22Rv1 (cell line): ENCODE data around the gene TBC1D19.
A peak's percentile ranks its signal among the peaks of the same experiment; 100 is the strongest.
"Not testable (repeated sequence)": the region's sequence is repeated elsewhere in the genome, so short reads cannot be mapped to it uniquely, and the experiment has no call there.

Source experiments
- H3K27ac ChIP-seq: fragments of 450-650 bp; 2 replicates; pipeline ENCODE4 v1.5.1; 2017
- ZFX ChIP-seq: fragments of 450-650 bp; IDR thresholded peaks from 2 replicates; pipeline ENCODE4 v1.6.1; 2017; ENCODE audit warnings: antibody characterized with exemption, borderline replicate concordance
- TF ChIP-seq, protein P1 (sequence below): fragments of 450-650 bp; IDR thresholded peaks from 2 replicates; pipeline ENCODE4 v1.5.1; 2017; ENCODE audit warnings: mild to moderate bottlenecking

The TBC1D19 gene, protein sequence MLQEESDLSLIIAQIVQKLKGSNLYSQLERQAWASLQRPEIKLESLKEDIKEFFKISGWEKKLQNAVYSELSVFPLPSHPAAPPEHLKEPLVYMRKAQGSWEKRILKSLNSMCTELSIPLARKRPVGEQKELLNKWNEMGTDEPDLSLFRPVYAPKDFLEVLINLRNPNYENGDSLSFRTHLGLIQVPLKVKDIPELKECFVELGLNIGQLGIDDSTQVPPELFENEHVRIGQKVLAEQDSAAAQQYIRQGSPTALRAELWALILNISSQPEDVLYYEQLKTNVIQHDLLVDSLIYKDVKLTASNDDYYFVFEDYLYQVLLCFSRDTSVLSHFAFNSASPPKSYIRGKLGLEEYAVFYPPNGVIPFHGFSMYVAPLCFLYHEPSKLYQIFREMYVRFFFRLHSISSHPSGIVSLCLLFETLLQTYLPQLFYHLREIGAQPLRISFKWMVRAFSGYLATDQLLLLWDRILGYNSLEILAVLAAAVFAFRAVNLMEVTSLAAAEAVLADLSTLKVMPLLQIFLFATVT

DNA sequence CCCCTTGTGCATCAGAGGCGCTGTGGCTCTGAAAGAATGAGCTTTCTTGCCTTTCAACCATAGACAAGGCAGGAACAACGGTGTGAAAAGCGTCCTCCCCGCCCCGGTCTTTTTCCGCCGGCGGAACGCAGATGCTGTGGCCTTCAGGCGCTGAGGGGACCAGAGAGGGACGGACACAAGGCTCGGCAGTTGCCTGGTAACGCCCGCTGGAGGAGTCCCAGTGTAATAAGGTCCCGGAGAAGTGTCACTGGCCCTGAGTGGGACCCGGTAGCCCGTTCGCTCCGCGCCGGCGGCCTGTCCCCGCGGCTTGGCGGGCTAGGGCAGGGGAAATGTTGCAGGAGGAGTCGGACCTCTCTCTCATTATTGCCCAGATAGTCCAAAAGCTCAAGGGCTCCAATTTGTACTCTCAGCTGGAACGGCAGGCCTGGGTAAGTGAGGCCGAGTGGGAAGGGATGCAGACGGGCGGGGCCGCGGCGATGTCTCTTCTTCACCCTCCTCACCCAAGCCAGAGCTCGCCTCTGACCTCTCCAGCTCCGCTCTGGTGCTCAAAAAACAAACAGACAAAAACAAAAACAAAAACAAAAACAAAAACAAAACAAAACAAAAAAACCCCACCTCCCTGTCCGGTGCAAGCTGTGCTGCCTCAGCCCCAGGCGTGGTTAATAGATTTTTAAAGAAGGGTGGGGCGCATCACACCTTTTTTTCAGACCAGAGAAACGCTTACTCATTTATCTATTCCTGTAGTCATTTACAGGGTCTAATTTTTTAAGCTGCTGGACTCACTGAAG, at the start of gene TBC1D19:
TSS of gene TBC1D19 (plus strand) at position 220 of the 788 bp plus-strand sequence. CDS start at position 330, 110 bp downstream.
- no peak for TF ChIP-seq ZFX
- TF ChIP-seq, protein P1, sequence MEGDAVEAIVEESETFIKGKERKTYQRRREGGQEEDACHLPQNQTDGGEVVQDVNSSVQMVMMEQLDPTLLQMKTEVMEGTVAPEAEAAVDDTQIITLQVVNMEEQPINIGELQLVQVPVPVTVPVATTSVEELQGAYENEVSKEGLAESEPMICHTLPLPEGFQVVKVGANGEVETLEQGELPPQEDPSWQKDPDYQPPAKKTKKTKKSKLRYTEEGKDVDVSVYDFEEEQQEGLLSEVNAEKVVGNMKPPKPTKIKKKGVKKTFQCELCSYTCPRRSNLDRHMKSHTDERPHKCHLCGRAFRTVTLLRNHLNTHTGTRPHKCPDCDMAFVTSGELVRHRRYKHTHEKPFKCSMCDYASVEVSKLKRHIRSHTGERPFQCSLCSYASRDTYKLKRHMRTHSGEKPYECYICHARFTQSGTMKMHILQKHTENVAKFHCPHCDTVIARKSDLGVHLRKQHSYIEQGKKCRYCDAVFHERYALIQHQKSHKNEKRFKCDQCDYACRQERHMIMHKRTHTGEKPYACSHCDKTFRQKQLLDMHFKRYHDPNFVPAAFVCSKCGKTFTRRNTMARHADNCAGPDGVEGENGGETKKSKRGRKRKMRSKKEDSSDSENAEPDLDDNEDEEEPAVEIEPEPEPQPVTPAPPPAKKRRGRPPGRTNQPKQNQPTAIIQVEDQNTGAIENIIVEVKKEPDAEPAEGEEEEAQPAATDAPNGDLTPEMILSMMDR, result no peak
- H3K27ac ChIP-seq, result peak within 1 kb of the TSS; percentile 71

DNA sequence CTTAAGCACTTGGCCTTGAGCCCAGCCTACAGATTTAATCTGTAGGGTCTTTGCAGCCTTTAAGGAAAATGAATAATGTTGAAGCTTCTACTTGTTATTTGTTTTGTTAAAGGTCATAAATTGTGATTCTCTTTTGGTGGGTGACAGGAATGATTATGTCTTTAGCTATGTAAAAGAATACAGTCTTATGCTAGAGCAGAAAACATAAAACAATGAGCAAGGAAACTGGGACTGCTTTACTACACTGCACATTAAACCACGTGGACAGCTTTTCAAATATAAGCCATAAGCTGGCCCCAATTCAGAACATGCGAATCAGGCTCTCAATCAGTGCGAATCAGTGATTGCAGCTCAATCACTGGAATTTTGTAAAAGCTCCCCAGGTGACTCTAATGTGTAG, 40.9 kb upstream of the TBC1D19 start:
- H3K27ac ChIP-seq, result no peak overlapping the region
- no peak for TF ChIP-seq ZFX
- TF ChIP-seq, protein P1, result no peak

DNA sequence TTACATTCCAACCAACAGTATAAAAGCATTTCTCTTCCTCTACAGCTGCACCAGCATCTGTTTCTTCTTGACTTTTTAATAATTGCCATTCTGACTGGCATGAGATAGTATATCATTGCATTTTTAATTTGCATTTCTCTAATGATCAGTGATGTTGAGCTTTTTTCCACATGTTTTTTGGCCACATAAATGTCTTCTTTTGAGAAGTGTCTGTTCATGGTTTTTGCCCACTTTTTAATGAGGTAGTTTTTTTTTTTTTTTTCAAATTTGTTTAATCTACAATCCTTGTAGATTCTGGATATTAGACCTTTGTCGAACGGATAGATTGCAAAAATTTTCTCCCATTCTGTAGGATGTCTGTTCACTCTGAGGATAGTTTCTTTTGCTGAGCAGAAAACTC, 39.5 kb upstream of the TBC1D19 start:
- TF ChIP-seq, protein P1, result no peak
- TF ChIP-seq ZFX, result no peak
- H3K27ac ChIP-seq, result no peak overlapping the region

DNA sequence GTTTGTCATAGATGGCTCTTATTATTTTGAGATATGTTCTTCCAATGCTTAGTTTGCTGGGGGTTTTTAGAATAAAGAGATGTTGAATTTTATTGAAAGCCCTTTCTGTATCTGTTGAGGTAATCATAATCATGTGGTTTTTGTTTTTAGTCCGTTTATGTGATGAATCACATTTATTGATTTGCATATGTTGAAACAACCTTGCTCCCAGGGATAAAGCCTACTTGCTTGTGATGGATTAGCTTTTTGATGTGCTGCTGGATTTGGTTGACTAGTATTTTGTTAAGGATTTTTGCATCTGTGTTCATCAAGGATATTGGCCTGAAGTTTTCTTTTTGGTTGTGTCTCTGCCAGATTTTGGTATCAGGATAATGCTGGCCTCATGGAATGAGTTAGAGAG, 35.5 kb upstream of the TBC1D19 start:
- not testable (repeated sequence) for H3K27ac ChIP-seq

DNA sequence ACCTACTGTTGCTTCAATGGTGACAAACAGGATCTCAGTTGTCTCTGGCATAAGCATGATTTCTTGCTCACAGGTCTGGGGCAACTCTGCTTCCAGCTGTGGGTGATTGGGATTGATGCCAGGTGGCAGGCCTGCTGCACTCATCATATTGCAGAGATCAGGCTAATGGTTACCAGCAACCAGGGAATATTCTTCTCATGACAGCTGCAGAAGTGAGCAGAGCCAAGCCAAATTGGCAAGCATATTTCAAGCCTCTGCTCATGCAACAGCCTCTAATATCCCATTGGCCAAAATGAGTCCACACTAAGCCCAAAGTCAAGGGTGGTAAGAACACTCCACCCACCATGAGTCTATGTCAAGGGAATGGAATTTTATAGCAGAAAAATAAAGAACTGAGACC, 26.7 kb upstream of the TBC1D19 start:
- no peak overlapping the region for H3K27ac ChIP-seq
- TF ChIP-seq, protein P1, result no peak
- no peak for TF ChIP-seq ZFX

DNA sequence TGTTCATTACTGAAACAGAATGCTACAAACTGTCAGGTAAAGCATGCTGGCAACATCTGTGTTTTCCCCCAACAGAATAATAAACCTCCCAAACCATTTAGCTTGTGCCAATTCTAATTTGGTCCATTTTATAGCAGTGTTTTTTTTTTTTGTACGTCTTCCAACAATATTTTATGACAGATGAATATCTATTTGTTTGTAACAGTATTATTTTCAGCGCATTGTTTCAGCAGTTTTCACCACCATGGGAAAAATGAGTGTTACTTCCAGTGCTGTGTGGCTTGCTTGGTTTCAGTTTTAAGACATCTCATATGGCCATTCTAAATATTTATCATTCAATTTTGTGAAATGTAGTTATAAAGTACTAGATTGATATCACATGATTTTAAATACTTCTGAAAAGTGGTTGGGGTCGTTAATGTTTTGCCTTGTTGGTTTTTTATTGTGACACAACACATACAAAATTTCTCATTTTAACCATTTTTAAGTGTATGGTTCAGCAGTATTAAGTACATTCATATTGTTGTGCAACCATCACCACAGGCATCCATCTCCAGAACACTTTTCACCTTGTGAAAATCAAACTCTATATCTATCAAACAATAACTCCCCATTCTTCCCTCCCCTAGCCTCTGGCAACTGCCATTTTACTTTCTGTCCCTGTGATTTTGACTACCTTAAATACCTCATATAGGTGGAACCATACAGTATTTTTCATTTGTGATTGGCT, 25.6 kb upstream of the TBC1D19 start:
- TF ChIP-seq, protein P1, result no peak
- no peak for TF ChIP-seq ZFX
- H3K27ac ChIP-seq, result no peak overlapping the region

DNA sequence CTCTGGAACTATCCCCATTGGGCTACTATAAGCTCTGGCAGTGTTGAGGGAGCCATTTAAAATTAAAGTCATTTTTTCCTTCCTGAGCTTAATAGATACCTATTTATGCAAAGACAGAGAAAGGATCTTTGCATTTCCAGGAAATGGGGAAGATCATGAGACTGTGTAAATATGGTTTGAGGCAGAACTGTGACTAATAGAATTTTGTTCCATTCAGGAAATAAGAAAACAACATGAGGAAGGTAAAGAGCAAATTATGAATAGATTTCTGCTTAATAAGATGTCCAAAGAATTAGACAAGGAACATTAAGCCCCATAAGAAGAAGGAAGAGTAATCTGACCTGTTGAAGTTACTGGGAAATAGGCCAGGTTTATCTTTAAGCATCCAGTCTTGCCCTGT, 17.8 kb upstream of the TBC1D19 start:
- TF ChIP-seq ZFX, result no peak
- TF ChIP-seq, protein P1, result no peak
- H3K27ac ChIP-seq, result no peak overlapping the region
